AG04450 (cell line): ENCODE results near the gene CTNNB1. TPM values are rescaled to one million over a fixed set of nuclear protein-coding genes. Genes with fewer than 3 reads are reported as not detected.

Experiments
- CTCF ChIA-PET: fragments of 300-600, 350-600 bp; formaldehyde crosslinking; extraction: SDS; loops from one replicate; lab custom pipeline; 2022; ENCODE audit warnings: antibody characterized with exemption, inconsistent platforms; lab: Charles Lee
- POLR2A ChIA-PET: fragments of 350-600 bp; formaldehyde crosslinking; extraction: SDS; loops from one replicate; lab custom pipeline; 2021; ENCODE audit warnings: antibody characterized with exemption, inconsistent platforms; lab: Yijun Ruan, JAX
- DNase-seq: peaks from one replicate; pipeline ENCODE4 v3.0.0-alpha.2; 2011; ENCODE audit warnings: low read depth, low spot score
- H3K27ac ChIP-seq: one replicate; pipeline ENCODE4 v1.5.1; 2012; ENCODE audit warnings: low read depth, low read length, control low read depth
- H3K27me3 ChIP-seq: one replicate; pipeline ENCODE4 v1.6.0; 2012; ENCODE audit warnings: low read length; ENCODE audit not compliant: control insufficient read depth, insufficient read depth
- H3K4me3 ChIP-seq: 2 replicates; pipeline ENCODE4 v1.5.1; 2011; ENCODE audit warnings: mild to moderate bottlenecking, low read depth, low read length, control low read depth
- H3K9me3 ChIP-seq: 2 replicates; pipeline ENCODE4 v1.5.1; 2012; ENCODE audit warnings: low read length; ENCODE audit not compliant: control insufficient read depth, insufficient read depth
- CTCF ChIP-seq: IDR thresholded peaks from 2 replicates; pipeline ENCODE4 v1.5.1; 2011; ENCODE audit warnings: low read depth, low read length, control low read depth, inconsistent platforms
- polyA plus RNA-seq: library from polyadenylated mRNA; depleted of rRNA; stranded (reverse); fragments of >200 nt; gene quantifications from 2 replicates; pipeline ENCODE4 v1.2.3, GENCODE V29; 2011

CTNNB1 gene
- polyA plus RNA-seq, 1 experiment, result 352 TPM

GRCh38 chr3:41162541-41162940, 36.8 kb upstream of the CTNNB1 start:
- ChIA-PET CTCF (no interaction called here), POLR2A (no interaction called here)
- no peak overlapping the region for H3K27ac ChIP-seq
- TF ChIP-seq CTCF, result no peak
- no peak for DNase-seq
- H3K4me3 ChIP-seq, result no peak overlapping the region
- no peaks in the 10 kb centered on the region for H3K9me3 ChIP-seq
- peaks cover 4% of the 10 kb centered on the region for H3K27me3 ChIP-seq

- no peak overlapping the region for H3K4me3 ChIP-seq
- CTCF ChIA-PET, result no interaction called here
- no peak overlapping the region for H3K27ac ChIP-seq
- DNase-seq, result no peak
- POLR2A ChIA-PET, result interaction anchor here (1.2 kb wide), 1 partner anchor 36 kb away, joined by 3 read pairs; the partner anchor contains the start of gene CTNNB1
- TF ChIP-seq CTCF, result no peak
- no peaks in the 10 kb centered on the region for H3K9me3 ChIP-seq
- peaks cover 9% of the 10 kb centered on the region for H3K27me3 ChIP-seq
Observed at GRCh38 chr3:41163006-41163405, 36.3 kb upstream of the CTNNB1 start.

- DNase-seq, result no peak
- ChIA-PET POLR2A (interaction anchor here (1.2 kb wide), 1 partner anchor 36 kb away, joined by 3 read pairs; the partner anchor contains the start of gene CTNNB1), CTCF (no interaction called here)
- Histone ChIP-seq H3K4me3 (no peak overlapping the region), H3K9me3 (no peaks in the 10 kb centered on the region), H3K27me3 (peaks cover 9% of the 10 kb centered on the region), H3K27ac (no peak overlapping the region)
- no peak for TF ChIP-seq CTCF
Observed at GRCh38 chr3:41163421-41163820, 35.9 kb upstream of the CTNNB1 start.

- POLR2A ChIA-PET, result interaction anchor here (0.7 kb wide), 1 partner anchor 35 kb away, joined by 3 read pairs; the partner anchor contains the start of gene CTNNB1
- H3K9me3 ChIP-seq, result no peaks in the 10 kb centered on the region
- H3K27me3 ChIP-seq, result peaks cover 9% of the 10 kb centered on the region
- CTCF ChIA-PET, result interaction anchor here (0.9 kb wide), 1 partner anchor 80 kb away, joined by 3 read pairs; no protein-coding TSS in a partner anchor
- DNase-seq, result no peak
- TF ChIP-seq CTCF, result no peak
- no peak overlapping the region for H3K27ac ChIP-seq
- no peak overlapping the region for H3K4me3 ChIP-seq
Observed at GRCh38 chr3:41164777-41165176, 34.5 kb upstream of the CTNNB1 start.

- H3K9me3 ChIP-seq, result no peaks in the 10 kb centered on the region
- DNase-seq, result no peak
- POLR2A ChIA-PET, result no interaction called here
- H3K27me3 ChIP-seq, result peaks cover 11% of the 10 kb centered on the region
- no peak for TF ChIP-seq CTCF
- no peak overlapping the region for H3K27ac ChIP-seq
- no peak overlapping the region for H3K4me3 ChIP-seq
- CTCF ChIA-PET, result no interaction called here
Observed at GRCh38 chr3:41167722-41168497, 31.4 kb upstream of the CTNNB1 start.
